A673 (cell line): Measurements from ENCODE around the gene OR6K2. TPM values are rescaled to one million over a fixed set of nuclear protein-coding genes. Genes with fewer than 3 reads are reported as not detected.

ENCODE experiments used
- BruUV-seq: library from RNA; stranded (reverse); fragments of 400-500 nt; replicated peaks from 2 replicates; lab custom pipeline; 2021; lab: Mats Ljungman, UMichigan
- CTCF ChIA-PET: fragments of 300-600 bp; sonication (Branson Sonifier 250); formaldehyde crosslinking; loops from one replicate; lab custom pipeline; 2022; ENCODE audit warnings: antibody characterized with exemption; lab: Charles Lee
- POLR2A ChIA-PET: fragments of 300-600 bp; sonication (Branson Sonifier 250); formaldehyde crosslinking; loops from one replicate; lab custom pipeline; 2022; ENCODE audit warnings: antibody characterized with exemption; ENCODE audit not compliant: low non-redundant PET; lab: Charles Lee
- DNase-seq: peaks from one replicate; pipeline ENCODE4 v3.0.0-alpha.2; 2015; ENCODE audit warnings: low spot score
- H3K27ac ChIP-seq: fragments of 200-600 bp; sonication (generic); 2 replicates; pipeline ENCODE4 v1.5.1; 2016; ENCODE audit warnings: mixed run types, low read depth, mild to moderate bottlenecking, mixed read lengths, antibody characterized with exemption, low read length; ENCODE audit not compliant: poor library complexity, severe bottlenecking
- H3K27me3 ChIP-seq: fragments of 200-600 bp; sonication (generic); replicated peaks from 2 replicates; pipeline ENCODE4 v1.6.1; 2017; ENCODE audit warnings: mixed run types, low read depth, mild to moderate bottlenecking, mixed read lengths, antibody characterized with exemption, low read length; ENCODE audit not compliant: insufficient read depth, poor library complexity
- H3K36me3 ChIP-seq: fragments of 200-600 bp; sonication (generic); 2 replicates; pipeline ENCODE4 v1.6.1; 2016; ENCODE audit warnings: mixed run types, mild to moderate bottlenecking, mixed read lengths, antibody characterized with exemption, low read length; ENCODE audit not compliant: insufficient read depth, poor library complexity, severe bottlenecking
- H3K4me1 ChIP-seq: fragments of 200-600 bp; sonication (generic); 2 replicates; pipeline ENCODE4 v1.6.1; 2017; ENCODE audit warnings: mixed run types, mild to moderate bottlenecking, mixed read lengths, antibody characterized with exemption, low read length; ENCODE audit not compliant: insufficient read depth, poor library complexity, severe bottlenecking
- H3K4me3 ChIP-seq: fragments of 200-600 bp; sonication (generic); 2 replicates; pipeline ENCODE4 v1.5.1; 2016; ENCODE audit warnings: low read depth, mixed run types, mild to moderate bottlenecking, mixed read lengths, low read length; ENCODE audit not compliant: poor library complexity, severe bottlenecking
- H3K9me3 ChIP-seq: fragments of 200-600 bp; sonication (generic); 2 replicates; pipeline ENCODE4 v1.6.1; 2016; ENCODE audit warnings: mixed run types, low read depth, mild to moderate bottlenecking, mixed read lengths, antibody characterized with exemption, low read length; ENCODE audit not compliant: poor library complexity, severe bottlenecking
- CTCF ChIP-seq: fragments of 300-800, 200-600 bp; sonication (generic); conservative IDR thresholded peaks from 2 replicates; pipeline ENCODE4 v1.5.1; 2017; ENCODE audit warnings: low read depth, mild to moderate bottlenecking, antibody characterized with exemption, low read length, moderate library complexity, mixed read lengths
- EZH2 ChIP-seq: fragments of 200-600 bp; sonication (generic); IDR thresholded peaks from 2 replicates; pipeline ENCODE4 v1.6.1; 2017; ENCODE audit warnings: borderline replicate concordance, low read depth, mild to moderate bottlenecking, mixed read lengths, antibody characterized with exemption, low read length; ENCODE audit not compliant: poor library complexity, severe bottlenecking
- intact Hi-C: fragments of 100-400 bp; cut with micrococcal nuclease; formaldehyde crosslinking; loops from one replicate; pipeline ENCODE4 v1.10.0; 2022; ENCODE audit not compliant: unreplicated experiment
- total RNA-seq: library from RNA; stranded (reverse); gene quantifications from 2 replicates; pipeline ENCODE4 v1.2.3, GENCODE V29; 2021

Gene OR6K2
- total RNA-seq, 1 experiment from 2014 or later, result not detected

- Histone ChIP-seq H3K4me1 (no peaks in the 10 kb centered on the region), H3K27me3 (peaks cover 39% of the 10 kb centered on the region), H3K27ac (no peak overlapping the region), H3K4me3 (no peak overlapping the region), H3K36me3 (no peaks in the 10 kb centered on the region), H3K9me3 (no peaks in the 10 kb centered on the region)
- no peak for DNase-seq
- BruUV-seq, result no TSS peak
- TF ChIP-seq EZH2 (no peak), CTCF (no peak)
- CTCF ChIA-PET, result no interaction called here
- POLR2A ChIA-PET, result no interaction called here
- intact Hi-C loops, result no loop called here
Measured at GRCh38 chr1:158716335-158716734, 15.9 kb upstream of the OR6K2 start.

GRCh38 chr1:158714754-158715153, 14.3 kb upstream of the OR6K2 start:
- CTCF ChIA-PET, result no interaction called here
- H3K9me3 ChIP-seq, result no peaks in the 10 kb centered on the region
- DNase-seq, result no peak
- H3K36me3 ChIP-seq, result no peaks in the 10 kb centered on the region
- H3K27me3 ChIP-seq, result peaks cover 41% of the 10 kb centered on the region
- BruUV-seq, result no TSS peak
- H3K27ac ChIP-seq, result no peak overlapping the region
- no peak overlapping the region for H3K4me3 ChIP-seq
- TF ChIP-seq CTCF (no peak), EZH2 (no peak)
- no peaks in the 10 kb centered on the region for H3K4me1 ChIP-seq
- POLR2A ChIA-PET, result no interaction called here
- intact Hi-C loops, result no loop called here

- Histone ChIP-seq H3K4me3 (no peak overlapping the region), H3K4me1 (no peaks in the 10 kb centered on the region), H3K27me3 (peaks cover 41% of the 10 kb centered on the region), H3K27ac (no peak overlapping the region), H3K9me3 (no peaks in the 10 kb centered on the region), H3K36me3 (no peaks in the 10 kb centered on the region)
- intact Hi-C loops, result no loop called here
- CTCF ChIA-PET, result no interaction called here
- BruUV-seq, result no TSS peak
- POLR2A ChIA-PET, result no interaction called here
- no peak for DNase-seq
- TF ChIP-seq CTCF (no peak), EZH2 (no peak)
Measured at GRCh38 chr1:158711098-158711497, 10.6 kb upstream of the OR6K2 start.
